ENCODE results near the gene TMEM150B.

Gene TMEM150B

DNA sequence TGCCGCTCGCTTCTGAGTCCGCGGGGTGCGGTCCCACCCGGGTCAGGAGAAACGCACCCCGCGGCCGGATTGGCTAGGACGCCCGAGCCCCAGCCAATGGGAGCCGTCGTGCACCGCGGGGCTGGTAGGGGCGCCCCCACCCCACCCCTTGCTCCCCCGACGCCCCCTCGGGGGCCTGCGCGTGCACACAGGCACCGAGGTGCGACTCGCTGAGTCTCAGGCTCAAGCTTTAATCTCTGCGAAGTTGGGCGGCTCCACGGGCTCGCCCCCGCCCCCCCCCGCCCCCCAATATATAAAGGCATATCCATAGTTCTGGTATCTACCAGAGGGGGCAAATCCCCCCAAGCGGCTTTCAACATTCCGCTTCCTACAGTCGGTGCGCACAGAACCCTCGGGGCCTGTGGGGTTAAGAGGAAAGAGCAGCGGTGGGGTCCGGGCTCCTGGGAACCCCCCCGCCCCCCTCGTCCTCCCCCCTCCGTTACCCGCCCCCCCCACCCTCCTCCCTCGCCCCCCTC, 29.6 kb upstream of the TMEM150B start, which contains the start of gene COX6B2:
COX6B2 (minus strand) TSS at position 22 of the 515 bp plus-strand sequence. CDS start 198 bp downstream, outside the sequence.
- no peak for DNase-seq

DNA sequence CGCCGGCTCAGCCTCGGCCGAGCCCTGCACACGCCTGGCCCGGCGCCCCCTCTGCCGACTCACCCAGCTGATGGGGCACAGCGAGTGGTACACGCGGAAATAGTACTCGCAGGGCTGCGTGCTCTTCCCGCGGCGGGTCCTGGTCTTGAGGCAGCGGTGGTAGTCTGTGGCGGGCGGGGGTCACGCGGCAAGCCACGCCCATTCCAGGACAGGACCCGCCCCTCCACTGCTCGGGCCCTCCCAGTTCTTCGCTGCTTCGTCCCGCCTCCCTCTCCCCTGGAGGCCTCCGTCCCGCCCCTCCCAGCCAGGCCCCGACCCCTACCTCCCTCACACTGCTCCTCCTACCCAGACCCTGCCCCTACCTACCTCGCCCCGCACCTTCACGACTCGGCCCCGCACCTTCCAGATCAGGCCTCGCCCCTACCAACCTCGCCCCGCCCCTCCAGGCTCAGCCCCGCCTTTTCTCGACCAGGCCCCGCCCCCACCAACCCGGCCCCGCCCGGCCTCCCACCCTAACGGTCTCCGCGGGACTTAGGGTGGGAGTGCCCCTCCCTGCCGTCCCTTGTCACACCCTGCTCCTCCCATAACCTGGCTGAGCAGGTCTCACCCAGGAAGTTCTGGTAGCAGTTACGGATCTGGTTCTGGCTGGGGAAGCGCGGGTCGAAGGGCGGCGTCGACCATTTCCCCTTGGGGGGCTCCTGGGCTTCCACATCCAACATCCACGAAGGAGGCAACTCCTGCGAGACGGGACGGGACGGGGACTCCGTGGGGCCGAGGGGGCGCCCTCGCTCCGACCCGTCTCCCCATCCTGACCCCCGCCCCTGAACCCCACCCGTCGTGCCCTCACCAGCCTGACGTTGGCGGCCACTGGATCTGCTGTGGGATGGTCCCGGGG, 28.9 kb upstream of the TMEM150B start:
- peak in 1 of 2 experiments; percentile 31 for DNase-seq

DNA sequence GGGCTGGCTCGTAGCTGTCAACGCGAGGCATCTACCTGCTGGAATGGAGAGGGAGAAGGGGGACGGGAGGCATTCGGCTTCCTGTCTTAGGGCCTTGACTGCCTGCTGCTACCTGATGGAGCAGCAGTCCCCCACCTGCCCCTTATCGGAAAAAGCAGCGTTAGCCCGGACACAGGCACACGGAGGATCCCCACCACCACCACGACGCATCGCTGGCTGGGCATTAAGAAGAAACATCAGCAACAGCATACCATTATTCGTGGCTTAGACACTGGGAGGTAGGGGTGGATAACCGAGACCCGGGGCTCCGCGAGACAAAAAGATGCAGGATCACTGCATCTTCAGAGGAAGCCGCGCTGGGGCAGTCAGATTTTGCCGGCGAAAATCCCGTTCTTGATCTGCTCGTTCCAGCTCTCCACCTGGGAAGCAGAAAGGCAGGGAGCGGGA, 28.2 kb upstream of the TMEM150B start:
- DNase-seq: no peak

DNA sequence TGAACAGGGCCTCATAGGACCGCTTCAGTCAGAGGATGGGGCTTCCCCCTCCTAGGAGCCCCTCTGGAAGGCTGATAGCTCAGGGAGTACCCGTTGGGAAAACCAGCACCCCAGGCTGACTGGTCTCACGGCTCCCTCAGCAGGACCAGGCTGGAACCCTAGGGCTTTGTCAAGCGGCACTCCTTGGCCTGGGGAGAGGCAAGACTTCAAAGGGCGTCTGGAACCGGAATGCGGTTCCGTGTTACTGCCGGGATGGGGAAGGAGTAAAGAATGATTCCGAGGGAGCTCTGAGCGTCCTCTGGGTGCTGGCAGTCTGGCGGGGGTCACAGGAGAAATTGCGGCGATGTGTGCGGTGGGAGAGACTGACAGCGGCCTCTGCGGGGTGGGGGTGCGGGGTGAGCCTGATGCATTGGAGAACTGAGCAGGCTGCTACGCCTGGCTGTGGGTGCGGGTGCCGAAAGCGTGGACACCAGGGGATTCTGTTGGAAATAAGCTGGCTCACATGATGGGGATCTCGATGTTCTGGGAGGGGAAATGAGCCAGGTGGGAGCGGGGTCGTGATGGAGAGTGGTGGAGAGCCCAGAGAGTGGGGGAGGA, 27.5 kb upstream of the TMEM150B start:
- DNase-seq: no peak

DNA sequence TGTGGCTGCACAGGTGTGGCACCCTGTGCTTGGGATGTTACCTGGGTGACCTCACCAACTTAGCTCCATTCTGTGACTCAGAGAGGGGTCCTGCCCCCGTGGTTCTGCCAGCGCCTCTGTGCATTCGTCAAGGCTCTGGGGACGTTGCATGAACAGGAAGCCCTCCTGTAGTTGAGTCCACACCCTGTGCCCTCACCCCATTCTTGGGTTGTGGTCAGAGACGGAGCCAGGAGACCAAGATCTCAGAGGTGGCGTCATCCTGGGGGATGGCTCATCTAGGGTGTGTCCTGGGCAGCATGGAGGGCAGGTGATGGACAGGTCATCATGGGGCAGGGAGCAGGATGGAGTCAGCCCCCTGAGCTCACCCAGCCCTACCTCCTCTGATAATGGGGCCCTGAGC, 26.9 kb upstream of the TMEM150B start:
- no peak for DNase-seq

DNA sequence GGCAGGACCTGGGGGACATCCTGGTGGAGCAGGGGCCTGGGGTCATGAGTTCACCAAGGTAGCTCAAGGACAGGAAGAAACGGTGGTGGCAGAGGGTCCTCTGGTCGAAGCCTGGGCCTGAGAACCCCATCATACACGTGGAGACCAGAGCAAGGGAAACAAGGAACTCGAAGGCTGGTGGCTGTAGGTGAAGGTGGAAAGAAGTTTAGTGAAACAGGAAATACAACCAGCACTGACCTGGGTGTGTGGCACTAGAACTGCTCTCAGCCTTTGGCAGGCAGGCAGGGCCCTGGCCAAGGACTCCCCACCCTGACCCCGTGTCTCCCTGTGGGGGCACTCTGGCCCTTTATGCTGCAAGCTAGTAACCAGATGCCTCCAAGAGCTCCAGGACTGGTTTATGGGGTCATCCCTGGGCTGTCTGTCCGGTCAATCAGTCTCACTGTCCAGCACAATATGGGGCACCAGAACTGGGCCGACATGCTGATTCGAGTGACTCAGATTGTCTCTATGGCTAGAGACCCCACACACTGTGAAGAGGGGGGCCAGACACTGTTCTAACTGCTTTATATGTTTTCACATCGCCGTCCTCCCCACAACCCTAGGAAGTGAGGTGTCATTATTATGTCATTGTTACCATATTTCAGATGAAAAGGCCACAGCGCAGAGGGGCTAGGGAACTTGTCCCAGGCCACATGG, 25.6 kb upstream of the TMEM150B start:
- DNase-seq: no peak

DNA sequence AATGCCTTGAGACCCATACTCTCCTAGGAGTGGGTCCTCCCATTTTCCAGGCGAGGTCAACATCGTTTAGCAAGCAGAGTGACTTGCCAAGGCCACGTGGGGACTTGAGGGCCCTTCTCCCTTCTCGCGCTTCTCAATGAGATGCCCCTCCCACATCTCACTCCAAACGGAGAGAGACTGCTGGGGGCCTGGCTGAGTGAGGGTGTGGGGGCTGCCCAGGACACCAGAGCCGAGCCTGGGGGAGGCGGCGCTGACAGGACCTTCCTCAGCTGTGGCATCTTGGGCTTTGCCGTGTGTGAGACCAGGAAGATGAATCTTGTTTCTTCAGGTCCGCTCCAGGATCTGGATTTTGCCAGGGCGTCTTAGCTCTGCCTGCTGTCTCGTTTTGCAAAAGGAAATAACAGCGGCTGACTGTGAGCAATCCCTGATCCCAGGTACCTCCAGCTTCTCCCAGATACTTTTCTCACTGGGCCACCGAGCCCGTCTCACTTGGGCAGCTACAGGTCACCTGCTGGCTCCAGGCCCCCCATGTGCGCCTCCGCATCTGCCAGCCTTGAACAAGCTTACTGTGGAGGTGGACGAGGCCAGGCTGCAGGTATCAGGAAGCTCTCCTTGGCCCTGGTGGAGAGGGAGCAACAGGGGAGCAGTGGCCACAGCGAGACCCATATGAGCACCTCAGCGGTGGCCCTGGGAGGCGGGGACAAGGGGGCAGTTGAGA, 23.3 kb upstream of the TMEM150B start:
- DNase-seq: no peak

DNA sequence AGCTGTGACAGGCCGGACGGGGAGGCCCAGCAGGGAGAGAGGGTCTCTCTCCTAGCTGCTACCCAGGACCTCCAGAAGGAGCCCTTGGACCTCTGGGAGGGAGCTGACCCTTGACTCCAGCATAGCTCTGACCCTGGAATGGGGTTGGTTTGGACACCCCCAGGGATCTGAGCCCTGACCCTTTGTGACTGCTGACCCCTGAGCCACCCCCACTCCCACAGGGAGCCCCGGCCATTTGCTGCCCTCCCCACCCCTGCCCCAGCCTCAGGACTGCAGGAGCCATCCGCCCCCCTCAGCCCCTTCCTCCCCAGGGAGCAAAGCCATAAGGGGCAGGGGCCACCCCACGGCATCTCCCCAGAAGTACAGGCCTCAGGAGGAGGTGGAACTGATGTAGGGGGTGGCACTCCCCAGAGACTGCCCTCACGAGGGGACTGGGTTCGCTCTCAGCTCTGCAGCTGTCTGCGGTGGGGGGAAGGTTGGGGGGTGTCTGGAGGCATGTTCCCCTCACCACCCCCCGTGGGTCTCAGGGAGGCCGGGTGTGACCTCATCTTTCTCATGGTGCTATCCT, 22.4 kb upstream of the TMEM150B start:
- DNase-seq: no peak

DNA sequence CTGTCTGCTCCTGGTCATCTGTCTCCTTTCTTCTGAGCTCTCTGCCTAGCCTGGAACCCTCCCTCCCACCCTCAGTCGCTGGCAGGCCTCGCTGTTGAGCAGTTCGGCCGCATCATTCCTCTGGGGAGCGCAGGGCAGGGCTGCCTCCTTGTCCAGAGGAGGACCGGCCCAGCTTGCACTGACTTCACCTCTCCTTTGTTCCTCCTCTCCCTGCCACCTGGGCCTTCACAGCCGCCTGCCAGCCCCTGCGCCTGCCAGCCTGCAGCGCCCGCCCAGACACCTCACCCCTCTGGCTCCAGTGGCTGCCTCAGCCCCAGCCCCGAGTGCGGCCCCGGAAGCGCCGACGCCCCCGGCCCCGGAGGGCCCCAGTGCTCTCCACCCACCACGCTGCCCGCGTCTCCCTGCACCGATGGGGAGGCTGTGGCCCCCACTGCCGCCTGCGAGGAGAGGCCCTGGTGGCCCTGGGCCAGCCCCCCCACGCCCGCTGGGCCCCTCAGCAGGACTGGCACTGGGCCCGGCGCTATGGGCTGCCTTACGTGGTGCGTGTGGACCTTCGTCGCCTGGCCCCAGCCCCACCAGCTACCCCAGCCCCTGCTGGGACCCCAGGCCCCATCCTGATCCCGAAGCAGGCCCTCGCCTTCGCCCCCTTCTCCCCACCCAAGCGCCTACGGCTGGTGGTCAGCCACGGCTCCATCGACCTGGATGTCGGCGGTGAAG, 21.7 kb upstream of the TMEM150B start:
- DNase-seq: no peak

DNA sequence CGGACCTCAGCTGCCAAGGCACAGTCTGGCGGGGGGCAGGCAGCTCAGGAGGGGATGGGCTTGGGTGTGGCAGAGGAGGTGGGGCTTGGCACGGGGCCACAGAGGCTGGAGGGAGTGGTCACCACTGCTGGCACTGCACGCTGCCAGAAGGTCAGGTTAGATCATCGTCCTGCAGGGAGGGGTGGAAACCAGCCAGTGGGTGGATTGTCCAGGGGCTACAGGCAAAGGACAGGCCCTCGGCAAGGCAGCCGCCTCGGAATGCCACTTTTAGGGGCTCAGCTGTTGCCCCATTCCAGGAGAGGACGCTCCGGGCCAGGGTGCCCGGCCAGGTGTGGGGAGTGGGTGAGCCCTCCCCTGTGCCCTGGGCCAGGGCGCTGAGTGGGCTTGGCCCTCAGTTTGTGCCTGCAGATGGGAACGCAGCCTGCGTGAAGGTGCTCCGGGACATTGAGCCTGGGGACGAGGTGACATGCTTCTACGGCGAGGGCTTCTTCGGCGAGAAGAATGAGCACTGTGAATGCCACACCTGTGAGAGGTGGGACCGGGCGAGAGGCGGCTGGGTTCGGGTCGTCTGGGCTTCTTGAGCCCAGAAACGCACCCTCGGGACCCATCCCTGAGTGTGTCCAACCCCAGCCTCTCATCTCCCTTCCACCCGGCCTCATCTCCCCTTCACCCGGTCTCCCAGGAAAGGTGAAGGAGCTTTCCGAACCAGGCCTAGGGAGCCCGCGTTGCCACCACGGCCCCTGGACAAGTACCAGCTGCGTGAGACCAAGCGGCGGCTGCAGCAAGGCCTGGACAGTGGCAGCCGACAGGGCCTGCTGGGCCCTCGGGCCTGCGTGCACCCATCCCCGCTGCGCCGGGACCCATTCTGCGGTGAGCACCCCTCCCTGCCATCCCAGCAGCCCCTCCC, 20.9 kb upstream of the TMEM150B start:
- no peak for DNase-seq

DNA sequence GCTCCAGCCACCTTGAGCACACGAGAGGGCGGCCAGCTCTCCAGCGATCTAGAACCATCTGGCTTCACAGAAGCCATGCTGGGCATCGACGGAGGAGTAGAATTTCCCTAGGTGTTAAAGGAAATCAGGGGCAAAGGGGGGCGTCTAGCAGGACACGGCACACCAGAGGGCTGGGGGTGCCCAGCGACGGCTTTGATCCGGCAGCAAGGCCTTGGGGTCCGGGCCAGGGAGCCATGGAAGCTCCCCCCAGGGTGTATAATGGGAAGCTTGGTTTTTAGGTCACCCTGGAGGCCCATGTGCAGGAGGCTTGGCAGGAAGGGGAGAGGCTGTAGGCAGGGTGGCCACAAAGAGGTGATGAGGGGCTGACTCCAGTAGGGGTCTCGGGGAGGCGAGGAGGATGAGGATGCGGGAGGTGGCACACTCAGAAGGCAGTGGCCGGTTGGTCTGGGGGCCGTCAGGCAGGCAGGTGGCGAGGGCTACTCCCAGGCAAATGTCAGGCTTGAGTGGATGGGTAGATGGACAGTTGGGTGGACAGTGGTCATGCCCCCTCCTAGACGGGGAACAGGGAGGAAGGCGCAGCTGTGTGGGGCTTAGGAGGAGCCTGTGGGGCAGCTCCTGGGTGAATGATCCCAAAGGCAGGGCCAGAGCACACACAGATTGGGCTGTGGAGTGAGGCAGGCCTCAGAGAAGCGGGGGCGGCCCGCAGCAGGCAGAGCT, 20.1 kb upstream of the TMEM150B start:
- DNase-seq: no peak

DNA sequence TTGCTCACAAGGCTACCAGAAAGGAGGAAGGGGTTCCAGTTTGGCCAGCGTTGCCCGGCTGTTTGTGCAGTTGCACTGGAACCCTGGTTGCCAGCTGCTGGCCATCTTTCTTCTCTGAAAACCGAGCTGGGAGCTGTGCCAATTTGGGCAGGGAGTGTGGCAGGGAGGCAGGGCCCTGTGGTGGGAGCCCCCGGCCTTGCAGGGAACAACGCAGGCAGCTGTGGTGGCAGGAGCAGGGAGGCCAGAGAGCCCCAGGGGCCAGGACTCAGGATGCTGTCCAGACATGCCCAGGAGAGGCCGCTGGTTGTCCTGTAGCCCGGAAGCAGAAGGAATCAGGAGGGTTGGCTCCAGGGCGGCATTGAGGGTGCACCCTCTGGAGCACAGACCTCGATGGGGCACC, 19.3 kb upstream of the TMEM150B start:
- DNase-seq: no peak

DNA sequence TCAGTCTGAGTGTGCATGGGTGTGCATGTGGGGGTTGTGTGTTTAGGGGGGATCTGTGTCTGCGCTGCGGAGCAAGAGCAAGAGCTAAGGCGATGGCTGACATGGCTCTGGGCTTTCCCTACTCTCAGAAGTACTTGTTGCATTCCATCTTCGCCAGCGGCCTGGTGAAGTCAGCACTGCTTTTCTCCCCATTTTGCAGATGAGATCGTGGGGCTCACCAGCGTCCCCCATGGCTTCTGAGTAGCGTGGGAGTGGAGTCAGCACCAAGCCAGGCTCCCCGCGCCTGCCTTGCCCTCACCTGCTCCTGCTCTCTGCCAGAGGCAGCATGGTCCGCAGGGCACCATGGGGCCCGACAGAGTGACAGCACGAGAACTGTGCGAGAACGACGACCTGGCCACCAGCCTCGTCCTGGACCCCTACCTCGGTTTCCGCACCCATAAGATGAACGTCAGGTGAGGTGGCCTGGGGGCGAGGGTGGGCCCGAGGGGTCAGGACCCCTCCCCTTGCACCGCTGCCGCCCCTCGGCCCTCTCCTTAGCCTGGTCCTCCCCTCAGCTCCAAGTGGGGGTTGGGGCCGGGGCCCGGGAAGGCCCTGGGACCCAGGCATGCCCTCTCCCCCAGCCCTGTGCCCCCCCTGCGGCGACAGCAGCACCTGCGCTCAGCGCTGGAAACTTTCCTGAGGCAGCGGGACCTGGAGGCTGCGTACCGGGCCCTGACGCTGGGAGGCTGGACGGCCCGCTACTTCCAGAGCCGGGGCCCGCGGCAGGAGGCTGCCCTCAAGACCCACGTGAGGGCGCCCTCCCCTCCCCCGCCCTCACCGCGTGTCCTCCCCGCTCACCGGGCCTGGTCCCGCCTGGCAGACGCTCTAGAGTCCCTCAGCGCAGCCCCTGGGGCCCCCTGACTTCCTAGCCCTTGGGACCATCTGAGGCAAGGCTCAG, 16.7 kb upstream of the TMEM150B start:
- DNase-seq: no peak

DNA sequence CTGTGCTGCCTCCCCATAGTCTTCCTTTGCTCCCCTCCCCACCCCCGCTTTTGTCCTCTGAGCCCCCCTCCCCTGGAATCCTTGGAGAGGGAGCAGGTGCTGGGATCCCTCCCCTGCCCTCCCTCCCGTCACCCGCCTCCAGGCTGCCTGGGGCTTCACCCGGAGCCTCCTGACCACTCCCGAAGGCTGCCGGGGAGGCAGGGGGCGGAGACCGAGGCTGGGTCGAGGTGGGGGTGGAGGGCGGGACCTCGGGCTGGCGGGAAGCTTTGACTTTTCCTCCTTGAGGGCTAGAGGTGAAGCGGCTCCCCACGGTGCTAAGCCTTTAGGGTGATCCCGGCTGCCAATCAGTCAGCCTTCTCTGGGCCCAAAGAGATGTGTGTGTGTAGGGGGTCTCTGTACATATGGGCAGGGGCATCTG, 16.0 kb upstream of the TMEM150B start:
- DNase-seq: no peak

DNA sequence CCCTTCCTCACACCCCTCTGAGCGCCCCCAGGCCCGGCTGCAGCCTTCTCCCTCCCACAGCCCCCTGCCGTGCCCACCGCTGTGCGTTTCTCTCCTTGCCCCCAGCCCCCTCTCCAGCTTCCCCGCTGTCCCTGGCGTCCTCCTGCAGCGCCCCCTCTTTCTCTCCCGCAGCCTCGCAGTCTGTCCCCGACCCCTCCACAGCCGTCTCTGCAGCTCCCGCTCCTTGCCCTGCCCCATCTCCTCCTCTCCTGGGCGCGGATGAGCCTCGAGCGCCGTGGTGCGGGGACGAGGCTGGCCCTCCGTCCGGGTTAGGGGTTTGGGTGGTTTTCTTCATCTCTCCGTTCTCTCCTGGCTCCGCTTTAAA, 15.6 kb upstream of the TMEM150B start:
- no peak for DNase-seq

DNA sequence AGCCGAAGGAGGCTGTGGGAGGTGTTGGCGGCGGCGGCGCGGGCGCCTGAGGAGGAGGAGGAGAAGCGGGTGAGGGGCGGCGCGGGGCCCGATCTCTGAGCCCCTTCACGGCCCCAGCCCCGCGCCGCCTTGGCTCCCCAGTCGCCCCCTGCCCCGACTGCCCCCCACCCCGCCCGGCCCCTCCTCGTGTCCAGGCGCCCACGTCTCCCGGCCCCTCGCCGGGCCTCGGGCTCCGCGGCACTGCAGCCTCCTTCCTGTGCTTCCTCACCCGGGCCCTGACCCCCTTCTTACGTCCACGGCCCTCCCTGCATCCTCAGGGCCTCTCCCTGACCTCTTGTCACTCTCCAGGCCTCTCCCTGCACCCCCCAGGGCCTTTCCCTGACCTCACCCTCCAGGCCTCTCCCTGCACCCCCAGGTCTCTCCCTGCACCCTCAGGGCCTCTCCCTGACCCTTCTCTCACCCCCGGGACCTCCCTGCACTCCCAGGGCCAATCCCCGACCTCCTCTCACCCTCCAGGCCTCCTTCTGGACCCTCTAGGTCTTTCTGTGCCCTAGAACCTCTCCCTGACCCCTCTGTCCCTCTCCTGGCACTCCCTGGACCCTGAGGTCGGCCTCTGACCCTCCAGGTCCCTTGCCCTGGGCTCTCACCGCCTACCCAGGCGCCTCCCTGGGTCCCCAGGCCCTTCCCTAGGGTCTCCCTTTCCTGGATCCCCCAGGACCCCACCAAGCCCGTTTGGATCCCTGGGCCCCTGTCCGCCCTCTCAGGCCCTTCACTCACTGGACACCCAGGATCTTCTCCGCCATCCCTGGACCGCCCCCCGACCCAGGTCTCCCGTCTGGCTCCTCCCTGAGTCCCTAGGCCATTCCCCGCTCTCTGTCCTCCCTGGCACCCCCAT, 15.0 kb upstream of the TMEM150B start:
- DNase-seq: no peak

DNA sequence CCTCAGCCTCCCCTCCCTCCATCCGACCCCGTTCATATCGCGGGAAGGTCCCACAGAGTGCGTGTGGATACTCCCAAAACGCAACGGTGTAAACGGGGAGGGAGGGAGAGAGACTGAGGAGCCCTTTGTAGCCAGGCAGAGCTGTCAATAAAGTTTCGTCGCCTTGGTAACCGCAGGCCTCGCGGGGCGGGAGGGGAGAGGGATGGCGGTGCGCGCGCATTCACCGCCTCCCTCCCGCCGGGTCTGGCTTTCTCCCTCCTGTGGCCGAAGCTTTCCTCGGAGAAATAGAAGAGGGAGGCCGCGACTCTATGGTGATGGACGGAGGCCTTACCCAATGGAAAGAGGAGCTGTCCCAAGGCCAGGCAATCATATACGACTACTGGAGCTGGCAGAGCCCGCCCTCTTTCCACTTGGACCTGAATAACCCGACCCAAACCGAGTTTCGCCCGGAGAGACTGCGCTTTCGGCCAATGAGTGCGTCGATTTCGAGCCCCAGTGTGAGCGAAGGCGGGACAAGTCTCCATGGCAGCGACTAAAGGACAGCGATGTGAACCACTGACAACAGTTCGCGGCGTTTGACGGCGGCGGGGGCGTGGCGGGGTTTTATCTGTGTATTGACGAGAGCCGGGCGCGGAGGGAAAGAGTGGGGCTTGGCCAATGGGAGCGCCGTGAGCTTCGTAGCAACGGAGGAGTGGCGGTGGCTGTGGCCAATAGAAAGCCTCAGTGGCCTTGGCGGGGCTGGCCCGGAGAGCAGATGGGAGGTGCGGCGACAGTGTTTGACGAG, 14.2 kb upstream of the TMEM150B start, which contains the start of gene KMT5C:
KMT5C (plus strand) TSS at position 772 of the 784 bp plus-strand sequence. CDS start 2,061 bp downstream, outside the sequence.
- DNase-seq: peak; percentile 100

Measured in NCI-H1930 (cell line).